HepG2 (cell line): Measurements from ENCODE around the gene TBX6. TPM values are rescaled to one million over a fixed set of nuclear protein-coding genes. Genes with fewer than 3 reads are reported as not detected.

Source experiments
- AHR ChIP-seq: IDR thresholded peaks from 2 replicates; pipeline ENCODE4 v1.6.1; 2018; ENCODE audit warnings: missing genetic modification reagents, missing compliant biosample characterization
- ATRX ChIP-seq: sonication (generic); formaldehyde crosslinking; IDR thresholded peaks from 2 replicates; pipeline ENCODE4 v1.4.0; 2020; ENCODE audit warnings: missing genetic modification reagents, borderline replicate concordance
- BORCS8-MEF2B ChIP-seq: sonication (generic); formaldehyde crosslinking; IDR thresholded peaks from 2 replicates; pipeline ENCODE4 v1.8.0; 2022; ENCODE audit warnings: mild to moderate bottlenecking, missing genetic modification reagents
- CAMTA2 ChIP-seq: sonication (generic); formaldehyde crosslinking; IDR thresholded peaks from 2 replicates; pipeline ENCODE4 v1.4.0; 2020; ENCODE audit warnings: mild to moderate bottlenecking, missing genetic modification reagents, borderline replicate concordance
- FOSL1 ChIP-seq: sonication (generic); formaldehyde crosslinking; IDR thresholded peaks from 2 replicates; pipeline ENCODE4 v1.9.0; 2021; ENCODE audit warnings: missing genetic modification reagents, borderline replicate concordance
- GATAD2A ChIP-seq: IDR thresholded peaks from 2 replicates; pipeline ENCODE4 v1.6.1; 2016
- GLMP ChIP-seq: sonication (generic); formaldehyde crosslinking; IDR thresholded peaks from 2 replicates; pipeline ENCODE4 v1.9.0; 2021; ENCODE audit warnings: missing genetic modification reagents, mild to moderate bottlenecking, borderline replicate concordance
- GTF3A ChIP-seq: sonication (generic); formaldehyde crosslinking; conservative IDR thresholded peaks from 2 replicates; pipeline ENCODE4 v1.4.0; 2020; ENCODE audit warnings: mild to moderate bottlenecking, missing genetic modification reagents
- IKZF1 ChIP-seq: fragments of 450-650 bp; IDR thresholded peaks from 2 replicates; pipeline ENCODE4 v1.7.1; 2016
- KAT8 ChIP-seq: IDR thresholded peaks from 2 replicates; pipeline ENCODE4 v1.6.1; 2016; ENCODE audit warnings: missing genetic modification reagents, missing compliant biosample characterization
- MBD4 ChIP-seq: IDR thresholded peaks from 2 replicates; pipeline ENCODE4 v1.6.1; 2012; ENCODE audit warnings: low read length, inconsistent platforms, borderline replicate concordance
- MYPOP ChIP-seq: sonication (generic); formaldehyde crosslinking; IDR thresholded peaks from 2 replicates; pipeline ENCODE4 v1.8.1; 2023; ENCODE audit warnings: mild to moderate bottlenecking, moderate library complexity, missing genetic modification reagents
- PAF1 ChIP-seq: IDR thresholded peaks from 2 replicates; pipeline ENCODE4 v1.6.1; 2016; ENCODE audit warnings: missing genetic modification reagents, missing compliant biosample characterization
- RBM22 ChIP-seq: fragments of 200-400 bp; formaldehyde crosslinking; optimal IDR thresholded peaks from 2 replicates; pipeline ENCODE3; 2017; ENCODE audit warnings: mild to moderate bottlenecking, low read length, moderate library complexity
- SOX13 ChIP-seq, 3 experiments: fragments of 450-650 bp in 1 of 3; sonication (generic) in 1 of 3; formaldehyde crosslinking in 1 of 3; IDR thresholded peaks in 2 of 3; conservative IDR thresholded peaks in 1 of 3; 2 replicates each; pipeline versions ENCODE4 v1.5.0 to v1.6.1; 2016 to 2020; ENCODE audit warnings: antibody characterized with exemption in 1 of 3, mild to moderate bottlenecking in 1 of 3, missing compliant biosample characterization in 1 of 3, missing genetic modification reagents in 1 of 3, moderate library complexity in 1 of 3
- TBL1XR1 ChIP-seq: fragments of 150-350 bp; IDR thresholded peaks from 2 replicates; pipeline ENCODE4 v1.6.1; 2014; ENCODE audit warnings: borderline replicate concordance, low read length; ENCODE audit not compliant: partially characterized antibody
- TFDP2 ChIP-seq: sonication (generic); formaldehyde crosslinking; IDR thresholded peaks from 2 replicates; pipeline ENCODE4 v1.4.0; 2020; ENCODE audit warnings: missing genetic modification reagents
- ZC3H4 ChIP-seq: sonication (generic); formaldehyde crosslinking; IDR thresholded peaks from 2 replicates; pipeline ENCODE4 v1.4.0; 2020; ENCODE audit warnings: missing genetic modification reagents, borderline replicate concordance
- ZMYM3 ChIP-seq: sonication (generic); formaldehyde crosslinking; IDR thresholded peaks from 2 replicates; pipeline ENCODE4 v1.5.1; 2020; ENCODE audit warnings: mild to moderate bottlenecking, missing genetic modification reagents
- ZNF232 ChIP-seq: sonication (generic); formaldehyde crosslinking; IDR thresholded peaks from 2 replicates; pipeline ENCODE4 v1.4.0; 2020; ENCODE audit warnings: missing genetic modification reagents, borderline replicate concordance
- ZNF253 ChIP-seq: sonication (generic); formaldehyde crosslinking; IDR thresholded peaks from 2 replicates; pipeline ENCODE4 v1.8.0; 2022; ENCODE audit warnings: mild to moderate bottlenecking, missing genetic modification reagents, borderline replicate concordance
- ZNF367 ChIP-seq: sonication (generic); formaldehyde crosslinking; IDR thresholded peaks from 2 replicates; pipeline ENCODE4 v1.4.0; 2020; ENCODE audit warnings: missing genetic modification reagents, borderline replicate concordance
- ZNF597 ChIP-seq: sonication (generic); formaldehyde crosslinking; IDR thresholded peaks from 2 replicates; pipeline ENCODE4 v1.5.0; 2020; ENCODE audit warnings: missing genetic modification reagents
- ZNF691 ChIP-seq: sonication (generic); formaldehyde crosslinking; IDR thresholded peaks from 2 replicates; pipeline ENCODE4 v1.4.0; 2020; ENCODE audit warnings: missing genetic modification reagents, low read depth, mild to moderate bottlenecking, borderline replicate concordance
- ZNF746 ChIP-seq: sonication (generic); formaldehyde crosslinking; IDR thresholded peaks from 2 replicates; pipeline ENCODE4 v1.8.0; 2022; ENCODE audit warnings: mild to moderate bottlenecking, missing genetic modification reagents
- polyA plus RNA-seq, 8 experiments: library from polyadenylated mRNA; depleted of rRNA in 3 of 8; stranded (reverse) in 7 of 8; unstranded in 1 of 8; fragments of >200 nt; fragmentation: Illumina TruSeq in 4 of 8; extraction: Trizol in 4 of 8; gene quantifications; 2 replicates each; pipeline versions ENCODE4 v1.2.1 to v1.2.3, GENCODE V29; 2011 to 2016; ENCODE audit warnings: low read depth in 4 of 8, missing spikeins in 1 of 8, mixed read lengths in 1 of 8; ENCODE audit not compliant: insufficient read depth in 1 of 8
- total RNA-seq, 5 experiments: library from RNA; depleted of rRNA; stranded (reverse); fragments of >200 nt; fragmentation: Illumina TruSeq; extraction: Trizol; gene quantifications; 2 replicates each; pipeline ENCODE4 v1.2.3, GENCODE V29; 2016; ENCODE audit warnings: low read depth in 1 of 5

TBX6 gene
- total and polyA plus RNA-seq, 2 of the 13 experiments (the other 11 are each of a cell fraction or from before 2014, with no cell fraction given): 0.24 to 0.42 TPM

GRCh38 chr16:30052671-30053372 lies 38.9 kb downstream of the TBX6 start (continued):
- TF ChIP-seq ZC3H4 (CRISPR knock-in tag) (no peak), ZNF367 (no peak), AHR (CRISPR knock-in tag) (peak; percentile 97), ZNF597 (CRISPR knock-in tag) (no peak), TFDP2 (CRISPR knock-in tag) (peak; percentile 100), ATRX (CRISPR knock-in tag) (no peak), ZNF253 (peak; percentile 83), ZNF746 (peak; percentile 85), PAF1 (CRISPR knock-in tag) (no peak), SOX13 (IDR thresholded peaks at IDR 0.05) (no peak), SOX13 (CRISPR knock-in tag; conservative IDR thresholded peaks at IDR 0.05 in 1 of 2, IDR thresholded peaks at IDR 0.05 in 1 of 2) (peak in 1 of 2 experiments; percentile 71; a peak in 2 of 4 replicates), GTF3A (0 out of 2 replicates have a peak, but pooled peaks have one; percentile 89), ZMYM3 (CRISPR knock-in tag) (peak; percentile 95), ZNF232 (CRISPR knock-in tag) (peak; percentile 88), IKZF1 (no peak), CAMTA2 (CRISPR knock-in tag) (no peak), ZNF691 (peak; percentile 94), GATAD2A (CRISPR knock-in tag) (peak; percentile 61), KAT8 (CRISPR knock-in tag) (peak; percentile 91), RBM22 (peak; percentile 87), TBL1XR1 (no peak), BORCS8-MEF2B (peak; percentile 97), MBD4 (no peak), GLMP (CRISPR knock-in tag) (no peak), MYPOP (CRISPR knock-in tag) (peak; percentile 94), FOSL1 (CRISPR knock-in tag) (no peak)
